ENCODE measurements around the gene RAD50. TPM values are rescaled to one million over a fixed set of nuclear protein-coding genes. Genes with fewer than 3 reads are reported as not detected.

RAD50 gene
- polyA plus RNA-seq, 1 donor (not counting 4 experiments of a cell fraction or from before 2014, with no cell fraction given): 26.3 TPM

GRCh38 chr5:132665574-132666080 is 108.8 kb downstream of the RAD50 start:
- H3K79me2 ChIP-seq (ENCODE audit: control insufficient read depth, insufficient read depth, low read length): no peaks in the 10 kb centered on the region
- no peak overlapping the region for H3K4me2 ChIP-seq (ENCODE audit: control insufficient read depth, extremely low read depth, insufficient read depth, low read depth, low read length)
- H3K27me3 ChIP-seq (ENCODE audit: control insufficient read depth, extremely low read depth, insufficient read depth, low read length): no peaks in the 10 kb centered on the region
- dilution Hi-C loops (cut with MboI; ENCODE audit: extremely low pct_ligation_motif_present, low sequenced_read_pairs): no loop called here
- H3K9me3 ChIP-seq (ENCODE audit: control insufficient read depth, low read depth, low read length): no peaks in the 10 kb centered on the region
- no peak overlapping the region for H3K9ac ChIP-seq (ENCODE audit: control insufficient read depth, extremely low read depth, insufficient read depth, low read length)
- H3K27ac ChIP-seq (ENCODE audit: control insufficient read depth, insufficient read depth, low read length): no peak overlapping the region
- H3K36me3 ChIP-seq (ENCODE audit: control insufficient read depth in 2 of 2, extremely low read depth in 1 of 2, insufficient read depth in 2 of 2, low read length in 2 of 2): no peaks in the 10 kb centered on the region
- no peak for FAIRE-seq
- TF ChIP-seq, protein P1, sequence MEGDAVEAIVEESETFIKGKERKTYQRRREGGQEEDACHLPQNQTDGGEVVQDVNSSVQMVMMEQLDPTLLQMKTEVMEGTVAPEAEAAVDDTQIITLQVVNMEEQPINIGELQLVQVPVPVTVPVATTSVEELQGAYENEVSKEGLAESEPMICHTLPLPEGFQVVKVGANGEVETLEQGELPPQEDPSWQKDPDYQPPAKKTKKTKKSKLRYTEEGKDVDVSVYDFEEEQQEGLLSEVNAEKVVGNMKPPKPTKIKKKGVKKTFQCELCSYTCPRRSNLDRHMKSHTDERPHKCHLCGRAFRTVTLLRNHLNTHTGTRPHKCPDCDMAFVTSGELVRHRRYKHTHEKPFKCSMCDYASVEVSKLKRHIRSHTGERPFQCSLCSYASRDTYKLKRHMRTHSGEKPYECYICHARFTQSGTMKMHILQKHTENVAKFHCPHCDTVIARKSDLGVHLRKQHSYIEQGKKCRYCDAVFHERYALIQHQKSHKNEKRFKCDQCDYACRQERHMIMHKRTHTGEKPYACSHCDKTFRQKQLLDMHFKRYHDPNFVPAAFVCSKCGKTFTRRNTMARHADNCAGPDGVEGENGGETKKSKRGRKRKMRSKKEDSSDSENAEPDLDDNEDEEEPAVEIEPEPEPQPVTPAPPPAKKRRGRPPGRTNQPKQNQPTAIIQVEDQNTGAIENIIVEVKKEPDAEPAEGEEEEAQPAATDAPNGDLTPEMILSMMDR (optimal IDR thresholded peaks at IDR 0.05 in 1 of 3, IDR thresholded peaks at IDR 0.05 in 1 of 3, conservative IDR thresholded peaks at IDR 0.05 in 1 of 3; ENCODE audit: extremely low read depth in 1 of 3, insufficient read depth in 2 of 3, low read length in 3 of 3): no peak
- no peak for TF ChIP-seq EZH2 (IDR thresholded peaks at IDR 0.05; ENCODE audit: low read length)
- H3K9me1 ChIP-seq (ENCODE audit: control insufficient read depth, extremely low read depth, insufficient read depth, low read length): no peaks in the 10 kb centered on the region
- H2AFZ ChIP-seq (ENCODE audit: control insufficient read depth, low read length): no peak overlapping the region
- H3K4me1 ChIP-seq (ENCODE audit: control insufficient read depth, extremely low read depth, insufficient read depth, low read length): no peaks in the 10 kb centered on the region
- no peak for DNase-seq (ENCODE audit: low read depth, low spot score)
- H4K20me1 ChIP-seq (ENCODE audit: control insufficient read depth, extremely low read depth, insufficient read depth, low read length): no peaks in the 10 kb centered on the region
- H3K4me3 ChIP-seq (ENCODE audit: control insufficient read depth in 2 of 3, extremely low read depth in 1 of 3, insufficient read depth in 2 of 3, low read depth in 1 of 3, low read length in 3 of 3): no peak overlapping the region

DNA sequence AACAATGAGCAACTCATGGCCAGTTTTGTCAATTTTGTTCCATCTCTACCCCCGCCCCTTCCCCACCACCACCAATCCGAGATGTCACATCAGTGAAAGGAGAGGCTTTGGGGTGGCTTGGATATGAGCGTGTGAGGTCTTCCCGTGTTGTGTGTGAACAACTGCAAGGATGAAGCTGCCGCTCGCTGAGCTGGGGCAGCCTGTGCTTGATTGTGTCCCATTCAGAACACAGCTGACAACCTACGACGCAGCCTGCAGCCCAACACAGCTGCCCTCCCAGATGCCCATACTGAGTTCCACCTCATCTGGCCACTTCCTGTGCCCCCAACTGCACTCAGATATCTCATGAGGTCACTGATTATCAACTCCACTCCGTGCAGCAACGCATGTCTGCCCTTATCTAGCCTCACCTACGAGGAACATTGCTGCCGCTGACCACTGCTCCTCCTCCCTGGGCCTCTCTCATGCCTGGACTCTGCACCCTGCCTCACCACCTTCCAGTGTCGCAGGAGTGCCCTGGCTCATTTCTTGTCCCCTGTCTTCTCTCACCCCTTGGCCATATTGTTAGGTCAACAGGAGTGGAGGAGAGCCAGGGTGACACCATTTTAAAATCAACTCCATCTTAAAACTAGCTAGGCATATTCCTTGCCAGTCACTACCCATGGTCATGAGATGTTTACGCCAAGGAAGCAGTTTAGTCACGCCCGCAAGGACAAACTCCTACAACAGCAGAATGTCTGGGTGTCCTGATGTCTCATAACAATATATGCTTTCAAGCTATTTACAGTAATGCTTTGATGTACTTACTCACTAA is 109.7 kb downstream of the RAD50 start:
- Histone ChIP-seq H3K4me3 (ENCODE audit: control insufficient read depth in 2 of 3, extremely low read depth in 1 of 3, insufficient read depth in 2 of 3, low read depth in 1 of 3, low read length in 3 of 3) (no peak overlapping the region), H3K9me1 (ENCODE audit: control insufficient read depth, extremely low read depth, insufficient read depth, low read length) (no peaks in the 10 kb centered on the region), H3K9me3 (ENCODE audit: control insufficient read depth, low read depth, low read length) (no peaks in the 10 kb centered on the region), H3K9ac (ENCODE audit: control insufficient read depth, extremely low read depth, insufficient read depth, low read length) (no peak overlapping the region), H3K4me2 (ENCODE audit: control insufficient read depth, extremely low read depth, insufficient read depth, low read depth, low read length) (no peak overlapping the region), H3K27me3 (ENCODE audit: control insufficient read depth, extremely low read depth, insufficient read depth, low read length) (no peaks in the 10 kb centered on the region), H4K20me1 (ENCODE audit: control insufficient read depth, extremely low read depth, insufficient read depth, low read length) (no peaks in the 10 kb centered on the region), H3K27ac (ENCODE audit: control insufficient read depth, insufficient read depth, low read length) (no peak overlapping the region), H3K4me1 (ENCODE audit: control insufficient read depth, extremely low read depth, insufficient read depth, low read length) (no peaks in the 10 kb centered on the region), H3K79me2 (ENCODE audit: control insufficient read depth, insufficient read depth, low read length) (no peaks in the 10 kb centered on the region), H3K36me3 (ENCODE audit: control insufficient read depth in 2 of 2, extremely low read depth in 1 of 2, insufficient read depth in 2 of 2, low read length in 2 of 2) (no peaks in the 10 kb centered on the region), H2AFZ (ENCODE audit: control insufficient read depth, low read length) (no peak overlapping the region)
- dilution Hi-C loops (cut with MboI; ENCODE audit: extremely low pct_ligation_motif_present, low sequenced_read_pairs): no loop called here
- TF ChIP-seq EZH2 (IDR thresholded peaks at IDR 0.05; ENCODE audit: low read length): no peak
- TF ChIP-seq, protein P1 (optimal IDR thresholded peaks at IDR 0.05 in 1 of 3, IDR thresholded peaks at IDR 0.05 in 1 of 3, conservative IDR thresholded peaks at IDR 0.05 in 1 of 3; ENCODE audit: extremely low read depth in 1 of 3, insufficient read depth in 2 of 3, low read length in 3 of 3): no peak
- FAIRE-seq (no peak), DNase-seq (ENCODE audit: low read depth, low spot score) (no peak)

Data from keratinocyte (primary cell).